Ishikawa (cell line): ENCODE results near the gene FCHSD2.

Source experiments
- CEBPB ChIP-seq: IDR thresholded peaks from 2 replicates; pipeline ENCODE4 v1.6.1; 2012
- CREB1 ChIP-seq: IDR thresholded peaks from 2 replicates; pipeline ENCODE4 v1.6.1; 2012; ENCODE audit warnings: low read depth
- EGR1 ChIP-seq: IDR thresholded peaks from 2 replicates; pipeline ENCODE4 v1.6.1; 2012
- EP300 ChIP-seq: IDR thresholded peaks from 2 replicates; pipeline ENCODE4 v1.6.1; 2012; ENCODE audit warnings: borderline replicate concordance
- FOXM1 ChIP-seq: IDR thresholded peaks from 2 replicates; pipeline ENCODE4 v1.6.1; 2012; ENCODE audit warnings: low read depth, borderline replicate concordance
- NFIC ChIP-seq: IDR thresholded peaks from 2 replicates; pipeline ENCODE4 v1.6.1; 2012
- RAD21 ChIP-seq: IDR thresholded peaks from 2 replicates; pipeline ENCODE4 v1.6.1; 2012; ENCODE audit warnings: low read depth
- TAF1 ChIP-seq: IDR thresholded peaks from 2 replicates; pipeline ENCODE4 v1.6.1; 2012; ENCODE audit warnings: low read depth, mild to moderate bottlenecking
- TCF12 ChIP-seq: IDR thresholded peaks from 2 replicates; pipeline ENCODE4 v1.6.1; 2012; ENCODE audit warnings: low read depth
- TEAD4 ChIP-seq: IDR thresholded peaks from 2 replicates; pipeline ENCODE4 v1.6.1; 2012
- YY1 ChIP-seq: IDR thresholded peaks from 2 replicates; pipeline ENCODE4 v1.6.1; 2012; ENCODE audit warnings: low read depth
- ZBTB7A ChIP-seq: IDR thresholded peaks from 2 replicates; pipeline ENCODE4 v1.6.1; 2012; ENCODE audit warnings: low read depth
- TF ChIP-seq, protein P1 (sequence below): IDR thresholded peaks from 2 replicates; pipeline ENCODE4 v1.6.1; 2012
- TF ChIP-seq, protein P2 (sequence below): IDR thresholded peaks from 2 replicates; pipeline ENCODE4 v1.6.1; 2012; ENCODE audit warnings: low read depth, mild to moderate bottlenecking
- TF ChIP-seq, protein P3 (sequence below): IDR thresholded peaks from 2 replicates; pipeline ENCODE4 v1.6.1; 2012

The FCHSD2 gene

DNA sequence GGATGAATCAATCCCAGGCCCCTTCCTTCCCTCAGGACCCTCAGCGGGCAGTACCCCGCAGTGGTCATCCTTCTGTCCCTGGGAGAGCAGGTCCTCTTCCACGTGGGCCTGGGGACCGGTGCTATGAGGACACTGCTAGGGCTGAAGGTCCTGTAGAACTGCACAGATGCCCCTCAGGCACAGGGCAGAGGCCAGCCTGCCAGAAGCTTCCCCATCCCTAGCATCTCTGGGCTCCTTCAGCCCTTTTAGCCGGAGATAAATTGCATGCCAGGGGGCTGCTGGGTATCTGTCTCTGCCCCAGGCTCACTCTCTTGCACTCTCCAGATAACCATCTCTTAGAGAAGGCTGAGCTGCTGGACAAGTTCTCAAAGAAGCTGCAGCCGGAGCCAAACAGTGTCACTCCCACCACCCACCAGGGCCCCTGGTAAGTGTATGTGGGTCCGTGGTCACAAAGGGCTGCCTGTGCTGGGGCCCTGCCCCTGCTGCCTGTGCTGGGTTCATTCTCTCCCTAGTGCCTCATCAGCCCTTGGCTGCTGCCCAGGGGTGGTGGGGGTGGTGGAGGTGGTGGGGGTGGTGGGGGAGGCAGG lies 325.6 kb downstream of the FCHSD2 start:
- no peak for TF ChIP-seq TEAD4
- no peak for TF ChIP-seq TCF12
- TF ChIP-seq, protein P1, sequence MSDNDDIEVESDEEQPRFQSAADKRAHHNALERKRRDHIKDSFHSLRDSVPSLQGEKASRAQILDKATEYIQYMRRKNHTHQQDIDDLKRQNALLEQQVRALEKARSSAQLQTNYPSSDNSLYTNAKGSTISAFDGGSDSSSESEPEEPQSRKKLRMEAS = no peak
- TF ChIP-seq, protein P2, sequence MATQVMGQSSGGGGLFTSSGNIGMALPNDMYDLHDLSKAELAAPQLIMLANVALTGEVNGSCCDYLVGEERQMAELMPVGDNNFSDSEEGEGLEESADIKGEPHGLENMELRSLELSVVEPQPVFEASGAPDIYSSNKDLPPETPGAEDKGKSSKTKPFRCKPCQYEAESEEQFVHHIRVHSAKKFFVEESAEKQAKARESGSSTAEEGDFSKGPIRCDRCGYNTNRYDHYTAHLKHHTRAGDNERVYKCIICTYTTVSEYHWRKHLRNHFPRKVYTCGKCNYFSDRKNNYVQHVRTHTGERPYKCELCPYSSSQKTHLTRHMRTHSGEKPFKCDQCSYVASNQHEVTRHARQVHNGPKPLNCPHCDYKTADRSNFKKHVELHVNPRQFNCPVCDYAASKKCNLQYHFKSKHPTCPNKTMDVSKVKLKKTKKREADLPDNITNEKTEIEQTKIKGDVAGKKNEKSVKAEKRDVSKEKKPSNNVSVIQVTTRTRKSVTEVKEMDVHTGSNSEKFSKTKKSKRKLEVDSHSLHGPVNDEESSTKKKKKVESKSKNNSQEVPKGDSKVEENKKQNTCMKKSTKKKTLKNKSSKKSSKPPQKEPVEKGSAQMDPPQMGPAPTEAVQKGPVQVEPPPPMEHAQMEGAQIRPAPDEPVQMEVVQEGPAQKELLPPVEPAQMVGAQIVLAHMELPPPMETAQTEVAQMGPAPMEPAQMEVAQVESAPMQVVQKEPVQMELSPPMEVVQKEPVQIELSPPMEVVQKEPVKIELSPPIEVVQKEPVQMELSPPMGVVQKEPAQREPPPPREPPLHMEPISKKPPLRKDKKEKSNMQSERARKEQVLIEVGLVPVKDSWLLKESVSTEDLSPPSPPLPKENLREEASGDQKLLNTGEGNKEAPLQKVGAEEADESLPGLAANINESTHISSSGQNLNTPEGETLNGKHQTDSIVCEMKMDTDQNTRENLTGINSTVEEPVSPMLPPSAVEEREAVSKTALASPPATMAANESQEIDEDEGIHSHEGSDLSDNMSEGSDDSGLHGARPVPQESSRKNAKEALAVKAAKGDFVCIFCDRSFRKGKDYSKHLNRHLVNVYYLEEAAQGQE = no peak
- no peak for TF ChIP-seq YY1
- no peak for TF ChIP-seq CEBPB
- no peak for TF ChIP-seq ZBTB7A
- no peak for TF ChIP-seq RAD21
- TF ChIP-seq NFIC = no peak
- TF ChIP-seq CREB1 = no peak
- no peak for TF ChIP-seq EGR1
- no peak for TF ChIP-seq FOXM1
- no peak for TF ChIP-seq EP300
- TF ChIP-seq TAF1 = no peak

DNA sequence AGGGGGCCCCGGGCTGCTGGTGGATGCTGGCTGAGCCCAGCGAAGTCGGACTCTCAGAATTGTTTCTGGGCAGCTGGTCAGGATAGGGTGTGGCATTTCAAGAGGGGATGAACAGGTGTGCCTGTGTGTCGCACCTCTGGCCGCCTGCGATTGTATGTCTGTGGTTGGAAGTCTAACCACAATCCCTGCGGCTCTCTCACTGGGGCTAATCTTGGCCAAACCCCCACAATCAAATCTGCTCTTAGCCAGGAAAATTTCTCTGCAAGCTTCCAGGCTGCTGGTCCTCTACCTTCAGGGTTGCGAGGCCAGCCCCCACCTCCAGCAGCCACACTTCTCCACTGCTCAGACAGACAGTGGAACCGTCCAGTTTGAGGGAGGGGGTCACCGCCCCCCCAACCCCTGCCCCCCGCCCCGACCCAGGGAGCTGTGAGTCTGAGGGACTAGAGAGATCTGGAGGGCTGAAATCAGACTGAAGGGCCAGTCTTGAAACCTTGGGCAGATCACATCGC lies 327.0 kb downstream of the FCHSD2 start:
- TF ChIP-seq, protein P2 = no peak
- no peak for TF ChIP-seq ZBTB7A
- TF ChIP-seq CREB1 = no peak
- no peak for TF ChIP-seq RAD21
- TF ChIP-seq, protein P1 = no peak
- TF ChIP-seq, protein P3, sequence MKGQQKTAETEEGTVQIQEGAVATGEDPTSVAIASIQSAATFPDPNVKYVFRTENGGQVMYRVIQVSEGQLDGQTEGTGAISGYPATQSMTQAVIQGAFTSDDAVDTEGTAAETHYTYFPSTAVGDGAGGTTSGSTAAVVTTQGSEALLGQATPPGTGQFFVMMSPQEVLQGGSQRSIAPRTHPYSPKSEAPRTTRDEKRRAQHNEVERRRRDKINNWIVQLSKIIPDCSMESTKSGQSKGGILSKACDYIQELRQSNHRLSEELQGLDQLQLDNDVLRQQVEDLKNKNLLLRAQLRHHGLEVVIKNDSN = no peak
- TF ChIP-seq EP300 = no peak
- TF ChIP-seq TCF12 = no peak
- no peak for TF ChIP-seq TAF1
- no peak for TF ChIP-seq TEAD4
- no peak for TF ChIP-seq YY1
- TF ChIP-seq NFIC = no peak
- no peak for TF ChIP-seq CEBPB
- no peak for TF ChIP-seq FOXM1
- TF ChIP-seq EGR1 = no peak

- peak; percentile 86 for TF ChIP-seq YY1
- no peak for TF ChIP-seq CEBPB
- TF ChIP-seq, protein P1 = peak; percentile 21
- TF ChIP-seq EGR1 = peak; percentile 24; the same call in 1 of the 2 replicates
- TF ChIP-seq CREB1 = peak; percentile 81
- TF ChIP-seq, protein P2 = no peak
- no peak; the same call in none of the 2 replicates for TF ChIP-seq TAF1
- 0 out of 2 replicates have a peak, but pooled peaks have one; percentile 3 for TF ChIP-seq NFIC
- TF ChIP-seq TCF12 = no peak
- TF ChIP-seq EP300 = no peak; the same call in 1 of the 2 replicates
- peak; percentile 80 for TF ChIP-seq ZBTB7A
- no peak for TF ChIP-seq FOXM1
- TF ChIP-seq RAD21 = no peak
- TF ChIP-seq TEAD4 = peak; percentile 43
- TF ChIP-seq, protein P3 = peak; percentile 1; the same call in 1 of the 2 replicates
Observed at GRCh38 chr11:72814286-72815109, 327.6 kb downstream of the FCHSD2 start, which contains the start of gene ATG16L2. ATG16L2 (plus strand) TSS chr11:72814411; CDS start chr11:72814446, 35 bp downstream.
